SK-N-MC (cell line): Measurements from ENCODE around the gene SARM1.

Experiments used
- DNase-seq: peaks from one replicate; pipeline ENCODE4 v3.0.0-alpha.2; 2011; ENCODE audit warnings: low read depth, low spot score
- H3K27ac ChIP-seq: fragments of 200-600 bp; sonication (generic); 2 replicates; pipeline ENCODE4 v1.5.1; 2016; ENCODE audit warnings: mixed run types
- H3K36me3 ChIP-seq: fragments of 200-600 bp; sonication (generic); 2 replicates; pipeline ENCODE4 v1.6.1; 2017; ENCODE audit warnings: antibody characterized with exemption, low read length, mixed read lengths; ENCODE audit not compliant: insufficient read depth
- H3K4me3 ChIP-seq: fragments of 200-600 bp; sonication (generic); 2 replicates; pipeline ENCODE4 v1.5.1; 2016
- H3K9ac ChIP-seq: fragments of 200-600 bp; sonication (generic); 2 replicates; pipeline ENCODE4 v1.8.0; 2017; ENCODE audit warnings: mixed run types, mixed read lengths; ENCODE audit not compliant: insufficient read length
- H3K9me3 ChIP-seq: fragments of 200-600 bp; sonication (generic); 2 replicates; pipeline ENCODE4 v1.6.1; 2017; ENCODE audit warnings: low read depth, mild to moderate bottlenecking, antibody characterized with exemption, low read length, moderate library complexity, mixed read lengths
- EZH2 ChIP-seq: fragments of 200-600 bp; sonication (generic); IDR thresholded peaks from one replicate; pipeline ENCODE4 v1.6.1; 2017; ENCODE audit warnings: antibody characterized with exemption
- FOXP2 ChIP-seq: optimal IDR thresholded peaks from 2 replicates; pipeline ENCODE3; 2011; ENCODE audit warnings: mild to moderate bottlenecking, moderate library complexity; ENCODE audit not compliant: insufficient read depth; ENCODE audit errors: extremely low read length, control extremely low read depth
- POLR2AphosphoS5 ChIP-seq: IDR thresholded peaks from 2 replicates; pipeline ENCODE4 v1.6.1; 2012; ENCODE audit warnings: mild to moderate bottlenecking, low read depth, low read length, borderline replicate concordance

Gene SARM1

DNA sequence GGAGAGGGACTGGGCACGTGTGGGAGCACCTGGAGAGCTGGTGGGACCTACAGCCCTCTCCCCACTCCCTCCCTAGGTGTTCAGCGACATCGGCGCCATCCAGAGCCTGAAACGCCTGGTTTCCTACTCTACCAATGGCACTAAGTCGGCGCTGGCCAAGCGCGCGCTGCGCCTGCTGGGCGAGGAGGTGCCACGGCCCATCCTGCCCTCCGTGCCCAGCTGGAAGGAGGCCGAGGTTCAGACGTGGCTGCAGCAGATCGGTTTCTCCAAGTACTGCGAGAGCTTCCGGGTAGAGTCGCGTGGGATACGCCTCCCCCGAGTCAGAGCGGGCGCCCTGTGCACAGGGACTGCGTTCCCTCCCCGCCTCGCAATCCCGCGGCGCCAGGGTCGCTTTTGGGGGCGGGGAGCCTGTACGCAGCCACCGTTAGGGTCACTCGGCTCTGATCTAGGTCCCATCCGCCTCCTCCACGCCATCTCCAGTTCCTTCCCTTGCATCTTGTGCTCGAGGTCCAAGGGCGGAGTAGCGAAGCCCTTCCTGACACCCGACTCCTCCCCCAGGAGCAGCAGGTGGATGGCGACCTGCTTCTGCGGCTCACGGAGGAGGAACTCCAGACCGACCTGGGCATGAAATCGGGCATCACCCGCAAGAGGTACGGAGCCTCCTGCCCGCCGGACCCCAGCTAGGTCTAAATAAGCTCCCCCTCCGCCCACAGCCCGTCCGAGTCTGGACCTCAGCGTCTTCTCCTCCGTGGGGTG is 13.0 kb downstream of the SARM1 start:
- Histone ChIP-seq H3K4me3 (peak overlapping the region; percentile 40; the same call in 1 of the 2 replicates), H3K9ac (no peak overlapping the region), H3K27ac (no peak overlapping the region), H3K9me3 (no peaks in the 10 kb centered on the region), H3K36me3 (no peaks in the 10 kb centered on the region)
- TF ChIP-seq EZH2 (no peak), POLR2AphosphoS5 (no peak), FOXP2 (no peak)
- no peak for DNase-seq

DNA sequence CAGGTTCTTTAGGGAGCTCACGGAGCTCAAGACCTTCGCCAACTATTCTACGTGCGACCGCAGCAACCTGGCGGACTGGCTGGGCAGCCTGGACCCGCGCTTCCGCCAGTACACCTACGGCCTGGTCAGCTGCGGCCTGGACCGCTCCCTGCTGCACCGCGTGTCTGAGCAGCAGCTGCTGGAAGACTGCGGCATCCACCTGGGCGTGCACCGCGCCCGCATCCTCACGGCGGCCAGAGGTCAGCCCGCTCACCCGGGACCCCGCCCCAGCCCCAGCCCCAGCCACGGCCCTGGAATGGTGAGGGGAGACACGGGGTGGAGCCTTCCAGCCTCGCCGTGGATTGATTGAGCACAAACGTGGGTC is 13.5 kb downstream of the SARM1 start:
- TF ChIP-seq FOXP2 (no peak), EZH2 (no peak), POLR2AphosphoS5 (no peak)
- no peak overlapping the region for H3K27ac ChIP-seq
- no peaks in the 10 kb centered on the region for H3K9me3 ChIP-seq
- no peak overlapping the region for H3K9ac ChIP-seq
- no peak overlapping the region for H3K4me3 ChIP-seq
- no peaks in the 10 kb centered on the region for H3K36me3 ChIP-seq
- DNase-seq, result no peak

DNA sequence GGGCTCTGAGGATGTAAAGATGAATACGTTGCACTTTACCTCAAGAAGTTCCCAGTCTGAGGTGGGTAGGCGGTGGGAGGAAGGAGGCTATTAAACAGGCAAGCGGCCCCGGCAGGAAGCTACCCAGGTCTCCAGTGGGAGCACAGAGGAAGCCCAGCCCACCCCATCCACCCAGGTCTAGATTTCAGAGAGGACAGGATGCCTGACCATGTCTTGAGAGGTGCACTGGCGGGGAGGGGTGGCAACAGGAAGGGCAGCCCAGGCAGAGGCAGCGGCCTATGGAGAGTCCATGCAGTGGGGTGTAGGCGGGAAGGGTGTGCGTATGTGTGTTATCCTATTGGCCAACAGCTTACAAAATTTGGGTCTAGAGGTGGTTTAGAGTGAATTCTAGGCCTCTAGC is 13.9 kb downstream of the SARM1 start:
- no peak for DNase-seq
- Histone ChIP-seq H3K9ac (no peak overlapping the region), H3K27ac (no peak overlapping the region), H3K9me3 (no peaks in the 10 kb centered on the region), H3K4me3 (no peak overlapping the region), H3K36me3 (no peaks in the 10 kb centered on the region)
- TF ChIP-seq FOXP2 (no peak), EZH2 (no peak), POLR2AphosphoS5 (no peak)

DNA sequence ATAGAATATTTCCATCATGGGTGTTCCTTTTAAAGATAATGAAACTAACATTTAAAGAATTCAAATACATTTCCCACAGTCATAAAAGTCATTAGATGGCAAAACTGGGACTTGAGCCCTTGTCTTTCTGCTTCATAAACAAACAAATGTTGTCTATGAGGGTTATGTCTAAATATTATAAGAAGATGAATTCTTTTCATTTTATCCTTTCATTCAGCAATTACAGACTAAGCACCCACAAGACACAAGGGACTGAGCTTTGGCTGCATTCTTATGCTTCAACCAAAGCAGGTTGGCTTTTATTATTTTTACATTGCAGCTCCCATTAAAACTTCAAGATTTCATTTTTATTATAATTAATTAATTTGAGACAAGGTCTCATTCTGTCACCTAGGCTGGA is 14.9 kb downstream of the SARM1 start:
- DNase-seq, result no peak
- H3K36me3 ChIP-seq, result no peaks in the 10 kb centered on the region
- no peak overlapping the region for H3K27ac ChIP-seq
- TF ChIP-seq POLR2AphosphoS5, result no peak
- no peak for TF ChIP-seq EZH2
- TF ChIP-seq FOXP2, result no peak
- no peak overlapping the region for H3K4me3 ChIP-seq
- H3K9ac ChIP-seq, result no peak overlapping the region
- no peaks in the 10 kb centered on the region for H3K9me3 ChIP-seq

DNA sequence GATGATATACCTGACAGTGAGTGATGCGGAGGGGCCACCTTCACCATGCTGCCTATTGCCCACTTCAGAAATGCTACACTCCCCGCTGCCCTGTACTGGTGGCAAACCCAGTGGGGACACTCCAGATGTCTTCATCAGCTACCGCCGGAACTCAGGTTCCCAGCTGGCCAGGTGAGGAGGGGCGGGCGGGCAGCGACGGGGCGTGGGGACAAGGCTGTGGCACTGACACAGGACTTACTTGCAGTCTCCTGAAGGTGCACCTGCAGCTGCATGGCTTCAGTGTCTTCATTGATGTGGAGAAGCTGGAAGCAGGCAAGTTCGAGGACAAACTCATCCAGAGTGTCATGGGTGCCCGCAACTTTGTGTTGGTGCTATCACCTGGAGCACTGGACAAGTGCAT is 16.6 kb downstream of the SARM1 start:
- Histone ChIP-seq H3K36me3 (no peaks in the 10 kb centered on the region), H3K4me3 (no peak overlapping the region), H3K27ac (no peak overlapping the region), H3K9ac (no peak overlapping the region), H3K9me3 (no peaks in the 10 kb centered on the region)
- TF ChIP-seq EZH2 (no peak), FOXP2 (no peak), POLR2AphosphoS5 (no peak)
- DNase-seq, result no peak

DNA sequence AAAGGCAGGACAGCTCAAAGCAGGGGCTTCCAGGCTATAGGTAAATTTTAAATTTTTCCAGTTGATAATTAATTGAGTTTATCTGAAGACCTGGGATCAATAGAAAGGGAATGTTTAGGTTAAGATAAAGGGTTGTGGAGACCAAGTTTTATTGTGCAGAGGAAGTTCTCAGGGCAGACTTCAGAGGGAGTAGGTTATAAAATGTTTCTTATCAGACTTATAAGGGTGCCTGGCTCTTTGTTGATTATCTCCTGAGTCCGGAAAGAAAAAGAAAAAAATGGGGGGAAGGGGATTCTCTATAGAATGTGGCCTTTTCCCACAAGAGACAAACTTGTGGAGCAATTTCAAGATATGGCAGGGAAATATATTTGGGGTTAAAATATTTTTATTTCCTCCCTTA is 18.6 kb downstream of the SARM1 start:
- Histone ChIP-seq H3K36me3 (no peaks in the 10 kb centered on the region), H3K27ac (no peak overlapping the region), H3K4me3 (no peak overlapping the region), H3K9me3 (no peaks in the 10 kb centered on the region), H3K9ac (no peak overlapping the region)
- DNase-seq, result no peak
- TF ChIP-seq FOXP2 (no peak), POLR2AphosphoS5 (no peak)

DNA sequence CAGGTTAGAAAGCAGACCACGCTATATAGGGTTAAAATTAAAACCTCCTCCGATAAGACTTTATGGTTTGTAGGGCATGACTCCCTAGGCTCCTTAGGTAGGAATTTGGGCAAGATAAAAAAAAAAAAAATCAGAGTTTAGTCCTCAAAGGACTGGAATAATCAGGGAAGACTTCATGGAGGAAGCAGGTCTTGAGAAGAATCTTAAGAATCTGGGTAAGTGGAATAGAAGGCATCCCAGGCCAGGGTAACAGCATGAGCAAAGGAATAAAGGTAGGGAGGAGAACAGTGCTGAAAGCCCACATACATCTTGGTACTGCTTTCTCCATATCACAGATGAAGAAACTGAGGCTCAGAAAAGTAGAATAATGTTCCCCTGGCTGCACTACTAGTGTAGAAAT is 19.1 kb downstream of the SARM1 start:
- no peak for DNase-seq
- Histone ChIP-seq H3K36me3 (no peaks in the 10 kb centered on the region), H3K4me3 (no peak overlapping the region), H3K9me3 (no peaks in the 10 kb centered on the region), H3K27ac (no peak overlapping the region), H3K9ac (no peak overlapping the region)
- TF ChIP-seq EZH2, result no peak
- no peak for TF ChIP-seq FOXP2
- no peak for TF ChIP-seq POLR2AphosphoS5

DNA sequence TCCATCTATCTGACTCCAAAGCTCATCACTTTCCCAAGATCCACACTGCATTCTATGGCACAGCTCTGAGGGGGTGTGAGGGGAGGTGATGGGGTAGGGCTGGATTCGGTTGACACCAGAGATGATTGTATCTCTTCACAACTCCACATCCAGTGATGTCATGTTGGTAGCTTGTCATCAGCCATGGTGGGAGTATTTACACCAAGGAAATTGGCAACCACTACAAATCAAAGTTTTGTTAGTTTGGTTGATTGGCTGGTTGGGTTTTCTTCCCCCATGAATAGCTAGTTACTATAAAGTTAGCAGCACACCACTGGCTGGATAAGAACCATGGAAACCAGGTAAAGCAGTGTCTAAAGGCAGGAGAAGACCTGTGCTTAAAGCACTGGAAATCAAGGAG is 19.5 kb downstream of the SARM1 start:
- DNase-seq, result no peak
- no peak overlapping the region for H3K4me3 ChIP-seq
- no peak overlapping the region for H3K9ac ChIP-seq
- TF ChIP-seq POLR2AphosphoS5, result no peak
- TF ChIP-seq EZH2, result no peak
- TF ChIP-seq FOXP2, result no peak
- no peaks in the 10 kb centered on the region for H3K9me3 ChIP-seq
- H3K36me3 ChIP-seq, result no peaks in the 10 kb centered on the region
- no peak overlapping the region for H3K27ac ChIP-seq

DNA sequence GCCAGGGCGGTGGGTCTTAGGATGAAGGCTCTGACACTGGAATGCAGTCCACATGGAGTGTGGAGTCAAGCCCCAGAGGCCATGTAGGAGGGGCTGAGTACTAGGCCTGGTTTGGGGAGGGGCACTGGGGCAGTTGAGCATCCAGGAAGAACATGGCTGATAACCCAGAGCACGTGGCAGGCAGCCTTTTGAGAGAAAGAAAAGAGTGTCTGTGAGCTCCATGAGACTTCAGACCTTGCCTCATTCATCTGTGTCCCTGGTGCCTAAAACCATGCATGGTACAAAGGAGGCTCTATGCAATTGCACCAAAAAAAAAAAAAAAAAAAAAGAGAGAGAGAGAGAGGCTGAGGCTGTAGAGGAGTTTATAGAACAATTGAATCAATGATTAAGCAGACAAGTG is 19.9 kb downstream of the SARM1 start:
- no peak for DNase-seq
- TF ChIP-seq POLR2AphosphoS5, result no peak
- no peak for TF ChIP-seq FOXP2
- no peak for TF ChIP-seq EZH2
- Histone ChIP-seq H3K9ac (no peak overlapping the region), H3K27ac (no peak overlapping the region), H3K4me3 (no peak overlapping the region), H3K36me3 (no peaks in the 10 kb centered on the region), H3K9me3 (no peaks in the 10 kb centered on the region)
